ENCODE results near the gene PIGK.
"Not testable (repeated sequence)": the region's sequence is repeated elsewhere in the genome, so short reads cannot be mapped to it uniquely, and the experiment has no call there.

Gene PIGK

GRCh38 chr1:77219166-77219887, at the start of gene PIGK:
Gene PIGK (minus strand): TSS chr1:77219430. CDS start chr1:77219402, 28 bp downstream.
- in situ Hi-C loops (cut with HindIII; ENCODE audit: low pct_ligation_motif_present, low pct_unique_long_range_greater_than_20kb, low sequenced_read_pairs) = no loop called here
- DNase-seq = peak; percentile 92

- DNase-seq = no peak
- in situ Hi-C loops (cut with HindIII; ENCODE audit: low pct_ligation_motif_present, low pct_unique_long_range_greater_than_20kb, low sequenced_read_pairs) = no loop called here
These were observed 47.8 kb upstream of the PIGK start for GRCh38 chr1:77267035-77267434.

GRCh38 chr1:77265180-77265579, 46.0 kb upstream of the PIGK start:
- no peak for DNase-seq
- in situ Hi-C loops (cut with HindIII; ENCODE audit: low pct_ligation_motif_present, low pct_unique_long_range_greater_than_20kb, low sequenced_read_pairs) = no loop called here

- in situ Hi-C loops (cut with HindIII; ENCODE audit: low pct_ligation_motif_present, low pct_unique_long_range_greater_than_20kb, low sequenced_read_pairs) = no loop called here
- no peak for DNase-seq
These were observed 44.5 kb upstream of the PIGK start for GRCh38 chr1:77263708-77264107.

GRCh38 chr1:77253211-77253610, 34.0 kb upstream of the PIGK start:
- in situ Hi-C loops (cut with HindIII; ENCODE audit: low pct_ligation_motif_present, low pct_unique_long_range_greater_than_20kb, low sequenced_read_pairs) = no loop called here
- no peak for DNase-seq

GRCh38 chr1:77250126-77250525, 30.9 kb upstream of the PIGK start:
- no peak for DNase-seq
- in situ Hi-C loops (cut with HindIII; ENCODE audit: low pct_ligation_motif_present, low pct_unique_long_range_greater_than_20kb, low sequenced_read_pairs) = no loop called here

GRCh38 chr1:77245830-77246229, 26.6 kb upstream of the PIGK start:
- in situ Hi-C loops (cut with HindIII; ENCODE audit: low pct_ligation_motif_present, low pct_unique_long_range_greater_than_20kb, low sequenced_read_pairs) = no loop called here
- no peak for DNase-seq

- no peak for DNase-seq
- in situ Hi-C loops (cut with HindIII; ENCODE audit: low pct_ligation_motif_present, low pct_unique_long_range_greater_than_20kb, low sequenced_read_pairs) = no loop called here
These were observed 20.1 kb upstream of the PIGK start for GRCh38 chr1:77239311-77239710.

- in situ Hi-C loops (cut with HindIII; ENCODE audit: low pct_ligation_motif_present, low pct_unique_long_range_greater_than_20kb, low sequenced_read_pairs) = no loop called here
- no peak for DNase-seq
These were observed 19.2 kb upstream of the PIGK start for GRCh38 chr1:77238462-77238861.

GRCh38 chr1:77234943-77235342, 15.7 kb upstream of the PIGK start:
- DNase-seq = no peak
- in situ Hi-C loops (cut with HindIII; ENCODE audit: low pct_ligation_motif_present, low pct_unique_long_range_greater_than_20kb, low sequenced_read_pairs) = no loop called here

GRCh38 chr1:77234096-77234495, 14.9 kb upstream of the PIGK start:
- in situ Hi-C loops (cut with HindIII; ENCODE audit: low pct_ligation_motif_present, low pct_unique_long_range_greater_than_20kb, low sequenced_read_pairs) = no loop called here
- DNase-seq = no peak

- DNase-seq = no peak
- in situ Hi-C loops (cut with HindIII; ENCODE audit: low pct_ligation_motif_present, low pct_unique_long_range_greater_than_20kb, low sequenced_read_pairs) = no loop called here
These were observed 13.6 kb upstream of the PIGK start for GRCh38 chr1:77232829-77233228.

- in situ Hi-C loops (cut with HindIII; ENCODE audit: low pct_ligation_motif_present, low pct_unique_long_range_greater_than_20kb, low sequenced_read_pairs) = no loop called here
- peak; percentile 84 for DNase-seq
These were observed 10.8 kb upstream of the PIGK start for GRCh38 chr1:77230051-77230450.

- in situ Hi-C loops (cut with HindIII; ENCODE audit: low pct_ligation_motif_present, low pct_unique_long_range_greater_than_20kb, low sequenced_read_pairs) = no loop called here
- DNase-seq = no peak
These were observed 9.6 kb upstream of the PIGK start for GRCh38 chr1:77228836-77229235.

GRCh38 chr1:77227381-77227780, 8.2 kb upstream of the PIGK start:
- in situ Hi-C loops (cut with HindIII; ENCODE audit: low pct_ligation_motif_present, low pct_unique_long_range_greater_than_20kb, low sequenced_read_pairs) = no loop called here
- no peak for DNase-seq

GRCh38 chr1:77222496-77222895, 3.3 kb upstream of the PIGK start:
- no peak for DNase-seq
- in situ Hi-C loops (cut with HindIII; ENCODE audit: low pct_ligation_motif_present, low pct_unique_long_range_greater_than_20kb, low sequenced_read_pairs) = no loop called here

- in situ Hi-C loops (cut with HindIII; ENCODE audit: low pct_ligation_motif_present, low pct_unique_long_range_greater_than_20kb, low sequenced_read_pairs) = no loop called here
These were observed 1.6 kb upstream of the PIGK start for GRCh38 chr1:77220687-77221463.

GRCh38 chr1:77218477-77219165, 609 bp downstream of the PIGK start:
- in situ Hi-C loops (cut with HindIII; ENCODE audit: low pct_ligation_motif_present, low pct_unique_long_range_greater_than_20kb, low sequenced_read_pairs) = no loop called here
- peak; percentile 23 for DNase-seq

More at GRCh38 chr1:77220687-77221463, 1.6 kb upstream of the PIGK start:
- no peak for DNase-seq

GRCh38 chr1:77204043-77204442, 15.2 kb downstream of the PIGK start:
- DNase-seq; in situ Hi-C loops (cut with HindIII; ENCODE audit: low pct_ligation_motif_present, low pct_unique_long_range_greater_than_20kb, low sequenced_read_pairs): not testable (repeated sequence)
